Endothelial cell of coronary artery (primary cell): ENCODE results near the gene ZNF211. TPM values are rescaled to one million over a fixed set of nuclear protein-coding genes. Genes with fewer than 3 reads are reported as not detected.

Source experiments
- total RNA-seq: library from RNA; depleted of rRNA; stranded (reverse); fragments of >200 nt; gene quantifications from 2 replicates; pipeline ENCODE4 v1.2.3, GENCODE V29; 2014

Gene ZNF211
- total RNA-seq: 8.7 and 12.0 TPM in 2 replicates

GRCh38 chr19:57632987-57633831 lies at the start of gene ZNF211:
ZNF211 (plus strand) TSS chr19:57633168; CDS start chr19:57633347, 179 bp downstream.

GRCh38 chr19:57583521-57584416 lies 49.2 kb upstream of the ZNF211 start, which contains the start of gene ZIK1:
ZIK1 (plus strand) TSS chr19:57584145; CDS start chr19:57584357, 212 bp downstream.

GRCh38 chr19:57599761-57600383 lies 33.1 kb upstream of the ZNF211 start, which contains the start of gene ZNF530:
ZNF530 (plus strand) TSS chr19:57599885; CDS start chr19:57604346, 4,461 bp downstream.

GRCh38 chr19:57613941-57614743 lies 18.8 kb upstream of the ZNF211 start, which contains the start of gene ZNF134:
ZNF134 (plus strand) TSS chr19:57614242; CDS start chr19:57619469, 5,227 bp downstream.

GRCh38 chr19:57668635-57669034 lies 35.7 kb downstream of the ZNF211 start, which contains the start of gene ZSCAN4:
ZSCAN4 (plus strand) TSS chr19:57668935; CDS start chr19:57676146, 7,211 bp downstream.

Other genes starting within 250 kb of the ZNF211 start
- 12.1 and 18.9 TPM in 2 replicates for gene ZNF548, start 243.3 kb upstream of the ZNF211 start, total RNA-seq
- 9.1 and 9.5 TPM in 2 replicates for gene ZNF17, start 222.0 kb upstream of the ZNF211 start, total RNA-seq
- gene ZNF749, start 197.8 kb upstream of the ZNF211 start, total RNA-seq: 10.7 and 13.4 TPM in 2 replicates
- 0.18 and 0.56 TPM in 2 replicates for gene VN1R1, start 176.0 kb upstream of the ZNF211 start, total RNA-seq
- gene ZNF772, start 155.6 kb upstream of the ZNF211 start, total RNA-seq: 10.2 and 18.1 TPM in 2 replicates
- gene ZNF419, start 145.4 kb upstream of the ZNF211 start, total RNA-seq: 7.1 and 9.7 TPM in 2 replicates
- 5.8 and 9.9 TPM in 2 replicates for gene ZNF773, start 133.2 kb upstream of the ZNF211 start, total RNA-seq
- gene ZNF549, start 105.8 kb upstream of the ZNF211 start, total RNA-seq: 3.5 and 4.7 TPM in 2 replicates
- gene ZNF550, start 73.3 kb upstream of the ZNF211 start, total RNA-seq: 4.9 and 7.2 TPM in 2 replicates
- 3.8 TPM in 2 replicates for gene ZNF416, start 54.3 kb upstream of the ZNF211 start, total RNA-seq
- gene ZIK1, start 49.0 kb upstream of the ZNF211 start, total RNA-seq: 1.1 and 5.5 TPM in 2 replicates
- gene ZNF530, start 33.3 kb upstream of the ZNF211 start, total RNA-seq: 3.3 and 3.7 TPM in 2 replicates
- gene ZNF134, start 18.9 kb upstream of the ZNF211 start, total RNA-seq: 13.9 and 16.3 TPM in 2 replicates
- gene ZSCAN4, start 35.8 kb downstream of the ZNF211 start, total RNA-seq: not detected in 2 replicates
- 6.9 and 7.0 TPM in 2 replicates for gene ZNF551, start 48.8 kb downstream of the ZNF211 start, total RNA-seq
- gene ZNF154, start 76.0 kb downstream of the ZNF211 start, total RNA-seq: 0.27 and 2.4 TPM in 2 replicates
- 4.3 and 6.6 TPM in 2 replicates for gene ZNF671, start 94.5 kb downstream of the ZNF211 start, total RNA-seq
- 17.5 and 18.3 TPM in 2 replicates for gene ZNF776, start 113.6 kb downstream of the ZNF211 start, total RNA-seq
- 10.3 and 17.8 TPM in 2 replicates for gene ZNF586, start 136.5 kb downstream of the ZNF211 start, total RNA-seq
- 5.4 and 5.5 TPM in 2 replicates for gene ZNF552, start 181.7 kb downstream of the ZNF211 start, total RNA-seq
- gene ZNF587B, start 197.1 kb downstream of the ZNF211 start, total RNA-seq: 20.2 and 34.4 TPM in 2 replicates
- gene ZNF587, start 216.7 kb downstream of the ZNF211 start, total RNA-seq: 26.0 and 31.2 TPM in 2 replicates